Endothelial cell (in vitro differentiated cells): ENCODE data around the gene GALP. TPM values are rescaled to one million over a fixed set of nuclear protein-coding genes. Genes with fewer than 3 reads are reported as not detected.

Experiments
- DNase-seq: peaks from one replicate; pipeline ENCODE4 v3.0.0; 2021; ENCODE audit warnings: low spot score
- H3K27ac Mint-ChIP-seq: one replicate; pipeline ENCODE4 v1.8.0; 2021; ENCODE audit warnings: mixed read lengths, inconsistent platforms; ENCODE audit not compliant: unreplicated experiment
- H3K27me3 Mint-ChIP-seq: one replicate; pipeline ENCODE4 v1.8.0; 2021; ENCODE audit warnings: mild to moderate bottlenecking, moderate library complexity, mixed read lengths, inconsistent platforms; ENCODE audit not compliant: unreplicated experiment
- H3K36me3 Mint-ChIP-seq: one replicate; pipeline ENCODE4 v1.8.0; 2021; ENCODE audit warnings: mild to moderate bottlenecking, low read depth, mixed read lengths, inconsistent platforms; ENCODE audit not compliant: unreplicated experiment
- H3K4me1 Mint-ChIP-seq: one replicate; pipeline ENCODE4 v1.8.0; 2021; ENCODE audit warnings: mild to moderate bottlenecking, mixed read lengths, inconsistent platforms; ENCODE audit not compliant: unreplicated experiment
- H3K4me3 Mint-ChIP-seq: one replicate; pipeline ENCODE4 v1.8.0; 2021; ENCODE audit warnings: mild to moderate bottlenecking, mixed read lengths, inconsistent platforms; ENCODE audit not compliant: unreplicated experiment
- H3K9me3 Mint-ChIP-seq: one replicate; pipeline ENCODE4 v1.8.0; 2021; ENCODE audit warnings: mixed read lengths, inconsistent platforms; ENCODE audit not compliant: unreplicated experiment
- CTCF ChIP-seq: fragments of 200-600 bp; sonication (generic); IDR thresholded peaks from one replicate; pipeline ENCODE4 v1.5.0; 2021; ENCODE audit warnings: antibody characterized with exemption; ENCODE audit not compliant: unreplicated experiment
- total RNA-seq: library from RNA; stranded (reverse); fragmentation: NEBNext Ultra II Directional; extraction: Animal tissue kit (Norgen Biotek cat#: 25700); gene quantifications from one replicate; pipeline ENCODE4 v1.2.1, GENCODE V29; 2021; ENCODE audit not compliant: unreplicated experiment

The GALP gene
- total RNA-seq, 1 donor from 2014 or later, result not detected

GRCh38 chr19:56222901-56223300, 47.1 kb downstream of the GALP start:
- Mint-ChIP-seq H3K27ac (peak overlapping the region; percentile 13), H3K36me3 (peaks cover 17% of the 10 kb centered on the region), H3K4me3 (peak overlapping the region; percentile 60), H3K27me3 (no peaks in the 10 kb centered on the region), H3K9me3 (no peaks in the 10 kb centered on the region), H3K4me1 (peaks cover 8% of the 10 kb centered on the region)
- TF ChIP-seq CTCF, result no peak
- no peak for DNase-seq

- TF ChIP-seq CTCF, result no peak
- no peak overlapping the region for H3K4me3 Mint-ChIP-seq
- DNase-seq, result no peak
- peaks cover 17% of the 10 kb centered on the region for H3K36me3 Mint-ChIP-seq
- H3K4me1 Mint-ChIP-seq, result peaks cover 6% of the 10 kb centered on the region
- no peak overlapping the region for H3K27ac Mint-ChIP-seq
- H3K27me3 Mint-ChIP-seq, result no peaks in the 10 kb centered on the region
- H3K9me3 Mint-ChIP-seq, result no peaks in the 10 kb centered on the region
Measured at GRCh38 chr19:56223481-56223880, 47.7 kb downstream of the GALP start.

Other genes starting within 250 kb of the GALP start
- gene NLRP13, start 243.7 kb upstream of the GALP start, total RNA-seq, result not detected
- gene NLRP8, start 228.2 kb upstream of the GALP start, total RNA-seq, result not detected
- not detected for gene NLRP5, start 189.2 kb upstream of the GALP start, total RNA-seq
- 31.2 TPM for gene ZNF787, start 54.7 kb upstream of the GALP start, total RNA-seq
- gene ZNF444, start 34.7 kb upstream of the GALP start, total RNA-seq, result 40.8 TPM
- not detected for gene ZSCAN5B, start 21.8 kb downstream of the GALP start, total RNA-seq
- gene ZSCAN5C, start 26.3 kb downstream of the GALP start, total RNA-seq, result not detected
- not detected for gene EDDM13, start 96.7 kb downstream of the GALP start, total RNA-seq
- gene ZSCAN5A, start 138.8 kb downstream of the GALP start, total RNA-seq, result 10.4 TPM
- 3.5 TPM for gene ZNF582, start 217.5 kb downstream of the GALP start, total RNA-seq
- 7.8 TPM for gene ZNF583, start 228.3 kb downstream of the GALP start, total RNA-seq